ENCODE results near the gene SUGCT.

GRCh38 chr7:40437498-40437897 is 302.7 kb downstream of the SUGCT start:
- no peak for TF ChIP-seq CTCF (IDR thresholded peaks at IDR 0.05)
- TF ChIP-seq POLR2A (IDR thresholded peaks at IDR 0.05): no peak
